ENCODE results near the gene ATRIP. TPM values are rescaled to one million over a fixed set of nuclear protein-coding genes. Genes with fewer than 3 reads are reported as not detected.
A peak's percentile ranks its signal among the peaks of the same experiment; 100 is the strongest.

Gene ATRIP
- total RNA-seq, 2 donors from 2014 or later: 2.0 to 3.1 TPM

DNA sequence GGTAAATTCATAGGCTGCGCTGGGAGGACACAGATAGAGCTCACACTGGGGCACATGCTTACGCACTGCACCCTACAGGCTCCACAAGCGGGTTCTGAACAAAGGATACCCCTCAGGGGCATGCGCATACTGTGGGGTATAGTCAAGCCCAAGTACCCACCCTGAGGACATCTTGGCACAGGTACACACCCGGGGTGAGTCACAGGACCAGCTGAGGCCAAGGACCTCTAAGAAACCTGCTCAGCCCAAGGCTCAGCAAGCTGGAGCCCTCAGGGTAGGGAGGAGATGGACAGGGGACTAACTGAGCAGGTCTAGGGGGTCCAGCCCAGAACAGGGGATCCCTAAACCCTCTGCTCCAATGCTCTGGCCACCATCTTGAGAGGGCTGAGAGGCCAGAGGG lies 54.1 kb downstream of the ATRIP start:
- H3K27me3 ChIP-seq: no peaks in the 10 kb centered on the region
- no peak for DNase-seq (ENCODE audit: low spot score)
- no peak overlapping the region for H3K27ac ChIP-seq
- H3K4me1 ChIP-seq: peaks cover 0 to 26% of the 10 kb centered on the region in 2 donors
- no peaks in the 10 kb centered on the region for H3K9me3 ChIP-seq
- TF ChIP-seq, protein P1, sequence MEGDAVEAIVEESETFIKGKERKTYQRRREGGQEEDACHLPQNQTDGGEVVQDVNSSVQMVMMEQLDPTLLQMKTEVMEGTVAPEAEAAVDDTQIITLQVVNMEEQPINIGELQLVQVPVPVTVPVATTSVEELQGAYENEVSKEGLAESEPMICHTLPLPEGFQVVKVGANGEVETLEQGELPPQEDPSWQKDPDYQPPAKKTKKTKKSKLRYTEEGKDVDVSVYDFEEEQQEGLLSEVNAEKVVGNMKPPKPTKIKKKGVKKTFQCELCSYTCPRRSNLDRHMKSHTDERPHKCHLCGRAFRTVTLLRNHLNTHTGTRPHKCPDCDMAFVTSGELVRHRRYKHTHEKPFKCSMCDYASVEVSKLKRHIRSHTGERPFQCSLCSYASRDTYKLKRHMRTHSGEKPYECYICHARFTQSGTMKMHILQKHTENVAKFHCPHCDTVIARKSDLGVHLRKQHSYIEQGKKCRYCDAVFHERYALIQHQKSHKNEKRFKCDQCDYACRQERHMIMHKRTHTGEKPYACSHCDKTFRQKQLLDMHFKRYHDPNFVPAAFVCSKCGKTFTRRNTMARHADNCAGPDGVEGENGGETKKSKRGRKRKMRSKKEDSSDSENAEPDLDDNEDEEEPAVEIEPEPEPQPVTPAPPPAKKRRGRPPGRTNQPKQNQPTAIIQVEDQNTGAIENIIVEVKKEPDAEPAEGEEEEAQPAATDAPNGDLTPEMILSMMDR (IDR thresholded peaks at IDR 0.05): no peak
- H3K4me3 ChIP-seq: no peak overlapping the region
- peaks cover 9% of the 10 kb centered on the region for H3K36me3 ChIP-seq

DNA sequence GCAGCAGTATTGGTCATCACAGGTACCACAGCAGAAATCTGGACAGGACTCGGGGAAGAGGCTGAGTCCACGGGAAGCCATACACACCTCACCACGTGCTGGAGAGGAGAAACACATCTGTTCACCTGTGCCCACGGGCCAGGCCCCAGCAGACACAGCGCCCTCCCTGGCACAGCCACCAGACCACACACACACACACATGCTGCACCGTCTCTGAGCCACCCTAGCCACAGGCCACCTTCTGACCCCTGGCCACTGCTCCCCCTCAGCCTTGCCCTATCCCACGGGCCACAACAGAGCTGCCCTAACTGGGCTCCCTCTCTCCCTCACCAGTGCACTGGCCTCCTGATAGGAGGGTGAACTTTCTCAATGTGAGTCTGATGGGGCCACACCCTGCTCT lies 54.7 kb downstream of the ATRIP start:
- H3K36me3 ChIP-seq: peaks cover 3% of the 10 kb centered on the region
- DNase-seq (ENCODE audit: low spot score): no peak
- TF ChIP-seq, protein P1 (IDR thresholded peaks at IDR 0.05): no peak
- no peak overlapping the region for H3K4me3 ChIP-seq
- H3K27ac ChIP-seq: no peak overlapping the region
- H3K4me1 ChIP-seq: peaks cover 0 to 26% of the 10 kb centered on the region in 2 donors
- no peaks in the 10 kb centered on the region for H3K27me3 ChIP-seq
- no peaks in the 10 kb centered on the region for H3K9me3 ChIP-seq

DNA sequence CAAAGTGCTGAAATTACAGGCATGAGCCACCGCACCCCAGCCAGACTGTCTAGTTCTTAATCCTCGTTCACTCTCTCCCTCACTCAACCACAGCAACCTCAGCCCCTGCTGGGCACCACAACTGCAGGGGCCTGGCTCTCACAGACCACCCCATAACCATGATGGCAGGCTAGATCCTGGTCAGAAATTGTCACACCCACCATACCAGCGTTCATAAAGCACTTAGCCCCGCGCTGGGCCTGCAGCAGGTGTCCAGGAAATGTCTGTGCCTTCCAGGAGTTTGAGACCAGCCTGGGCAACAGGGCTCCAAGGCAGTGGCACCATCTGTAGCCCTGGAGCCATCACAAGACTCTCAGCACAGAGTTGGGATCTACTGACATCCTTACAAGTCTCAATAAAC lies 55.6 kb downstream of the ATRIP start:
- DNase-seq (ENCODE audit: low spot score): no peak
- Histone ChIP-seq H3K27me3 (no peaks in the 10 kb centered on the region), H3K27ac (no peak overlapping the region), H3K9me3 (no peaks in the 10 kb centered on the region), H3K4me1 (peaks cover 0 to 26% of the 10 kb centered on the region in 2 donors), H3K4me3 (no peak overlapping the region), H3K36me3 (no peaks in the 10 kb centered on the region)
- TF ChIP-seq, protein P1 (IDR thresholded peaks at IDR 0.05): no peak

- no peaks in the 10 kb centered on the region for H3K9me3 ChIP-seq
- no peaks in the 10 kb centered on the region for H3K36me3 ChIP-seq
- H3K27ac ChIP-seq: peak overlapping the region; percentile 89 to 90
- DNase-seq (ENCODE audit: low spot score): no peak
- H3K27me3 ChIP-seq: no peaks in the 10 kb centered on the region
- H3K4me1 ChIP-seq: peaks cover 0 to 26% of the 10 kb centered on the region in 2 donors
- peak overlapping the region; percentile 55 to 74 for H3K4me3 ChIP-seq
- TF ChIP-seq, protein P1 (IDR thresholded peaks at IDR 0.05): no peak
Measured at GRCh38 chr3:48502728-48503168, 56.2 kb downstream of the ATRIP start.

GRCh38 chr3:48503401-48504050 lies 57.0 kb downstream of the ATRIP start:
- Histone ChIP-seq H3K9me3 (no peaks in the 10 kb centered on the region), H3K4me1 (peaks cover 0 to 26% of the 10 kb centered on the region in 2 donors), H3K36me3 (no peaks in the 10 kb centered on the region), H3K27me3 (no peaks in the 10 kb centered on the region), H3K4me3 (peak overlapping the region; percentile 55 to 74), H3K27ac (peak overlapping the region; percentile 89 to 90)
- peak; percentile 86 for DNase-seq (ENCODE audit: low spot score)
- TF ChIP-seq, protein P1 (IDR thresholded peaks at IDR 0.05): no peak
